GM19467 (cell line): Measurements from ENCODE around the gene COMT.

Experiments used
- ATAC-seq: cut with Tn5 transposase; IDR thresholded peaks from one replicate; pipeline ENCODE4 v1.9.1; 2021; ENCODE audit warnings: mild to moderate bottlenecking, moderate library complexity; ENCODE audit not compliant: unreplicated experiment

Gene COMT

DNA sequence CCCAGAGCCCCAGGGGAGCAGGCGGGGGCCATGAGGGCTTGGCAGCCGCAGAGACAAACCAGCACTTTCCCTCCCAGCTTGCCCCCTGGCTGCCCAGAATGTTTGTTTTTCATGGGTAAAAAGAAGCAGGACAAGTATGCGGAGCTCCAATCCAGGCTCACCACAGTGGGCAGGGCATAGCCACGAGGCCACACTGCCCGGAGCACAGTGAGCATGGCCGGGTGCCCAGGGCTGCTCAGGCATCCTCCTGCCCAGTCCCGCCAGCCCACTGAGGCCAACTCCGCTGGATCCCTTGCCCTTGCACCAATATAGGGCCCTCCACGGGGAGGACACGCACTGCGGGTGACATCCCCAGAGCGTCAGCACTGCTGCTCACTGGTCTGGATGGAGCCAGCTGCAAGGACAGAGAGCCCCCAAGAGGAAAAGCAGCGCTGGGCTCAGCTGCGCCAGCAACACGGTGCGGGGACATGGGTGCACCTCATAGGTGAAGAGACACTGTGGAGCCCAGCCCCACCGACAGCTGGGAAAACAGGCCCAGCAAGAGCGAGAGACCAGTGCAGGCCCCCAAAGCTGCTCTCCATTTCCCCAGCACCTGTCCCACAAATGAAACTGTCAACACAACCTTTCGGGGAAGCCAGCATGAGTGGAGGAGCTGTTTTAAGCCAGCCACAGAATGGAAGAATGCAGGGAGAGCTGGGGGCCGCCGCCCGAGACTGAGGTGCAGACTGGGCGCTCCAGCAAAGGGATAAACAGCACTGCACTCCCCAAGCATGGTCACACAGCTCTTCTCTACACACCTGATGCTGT lies 50.3 kb downstream of the COMT start:
- no peak for ATAC-seq

GRCh38 chr22:19992481-19992911 lies 50.9 kb downstream of the COMT start:
- ATAC-seq: no peak

- ATAC-seq: no peak
Measured at GRCh38 chr22:19992921-19993355, 51.4 kb downstream of the COMT start.

GRCh38 chr22:19993926-19994325 lies 52.4 kb downstream of the COMT start:
- ATAC-seq: no peak

DNA sequence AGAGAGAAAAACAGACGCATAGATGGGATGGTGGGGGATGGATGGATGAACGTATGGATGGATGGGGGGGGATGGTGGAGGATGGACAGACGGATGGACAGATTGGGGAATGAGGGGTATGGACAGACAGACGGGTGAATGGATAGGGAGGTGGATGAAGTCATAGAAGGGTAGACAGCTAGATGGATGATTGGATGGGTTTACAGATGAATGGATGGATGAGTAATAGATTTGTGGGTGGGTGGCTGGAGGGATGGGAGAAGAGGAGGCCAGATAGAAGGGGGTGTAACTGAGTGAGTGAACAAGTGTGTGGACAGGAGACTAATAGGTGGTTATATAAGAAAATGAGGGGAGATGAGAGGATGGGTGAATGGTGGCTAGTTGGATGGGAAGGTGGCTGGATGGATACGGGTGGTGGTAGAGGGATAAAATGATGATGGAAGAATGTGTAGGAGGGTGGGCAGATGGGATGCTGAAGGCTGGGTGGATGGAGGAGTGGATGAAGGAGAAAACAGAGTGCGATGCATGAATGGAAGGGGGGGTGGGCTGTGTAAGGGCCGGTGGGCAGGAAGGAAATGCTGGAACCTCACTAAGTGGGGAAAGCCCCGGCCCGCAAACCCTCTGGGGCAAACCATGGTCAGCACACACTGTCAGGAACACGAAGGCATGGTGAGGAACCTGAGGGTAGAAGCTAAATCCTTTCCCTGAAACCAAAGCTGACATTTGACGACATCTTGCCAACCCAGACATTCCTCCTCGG lies 53.5 kb downstream of the COMT start:
- no peak for ATAC-seq

DNA sequence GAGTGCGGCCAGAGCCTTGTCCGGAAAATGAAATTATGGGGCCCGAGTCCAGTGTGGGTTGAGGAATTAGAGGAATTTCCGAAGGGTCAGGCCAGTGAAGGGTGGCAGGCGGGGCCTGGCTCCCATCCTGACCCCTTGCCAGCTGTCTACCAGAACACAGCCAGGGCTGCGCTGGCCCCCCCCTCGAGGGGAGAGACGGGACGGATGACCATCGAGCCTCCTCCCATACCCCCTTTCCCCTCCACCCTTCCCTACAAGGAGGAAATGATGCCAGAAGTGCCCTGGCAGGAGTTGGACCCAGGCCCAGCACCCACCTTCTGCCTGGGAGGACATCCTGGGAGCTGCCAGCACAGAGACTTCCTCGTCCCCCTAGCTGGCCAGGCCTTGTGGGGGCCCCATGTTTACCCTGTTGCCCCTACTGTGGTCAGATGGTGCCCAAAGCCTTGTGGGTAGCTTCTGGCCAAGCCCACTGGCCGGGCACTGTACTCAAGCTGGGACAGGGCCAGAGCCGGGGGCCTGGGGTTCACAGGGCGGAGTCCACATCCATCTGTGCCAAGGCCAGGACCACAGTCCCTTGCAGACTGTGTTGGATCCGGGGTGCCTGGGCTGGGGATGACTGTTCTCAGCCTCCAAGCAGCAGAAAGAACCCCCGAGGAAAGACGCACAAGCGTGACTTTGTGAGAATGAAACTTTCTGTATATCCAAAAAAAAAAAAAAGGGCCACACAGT lies 54.2 kb downstream of the COMT start:
- ATAC-seq: no peak

- no peak for ATAC-seq
Measured at GRCh38 chr22:19996694-19997384, 55.3 kb downstream of the COMT start.

DNA sequence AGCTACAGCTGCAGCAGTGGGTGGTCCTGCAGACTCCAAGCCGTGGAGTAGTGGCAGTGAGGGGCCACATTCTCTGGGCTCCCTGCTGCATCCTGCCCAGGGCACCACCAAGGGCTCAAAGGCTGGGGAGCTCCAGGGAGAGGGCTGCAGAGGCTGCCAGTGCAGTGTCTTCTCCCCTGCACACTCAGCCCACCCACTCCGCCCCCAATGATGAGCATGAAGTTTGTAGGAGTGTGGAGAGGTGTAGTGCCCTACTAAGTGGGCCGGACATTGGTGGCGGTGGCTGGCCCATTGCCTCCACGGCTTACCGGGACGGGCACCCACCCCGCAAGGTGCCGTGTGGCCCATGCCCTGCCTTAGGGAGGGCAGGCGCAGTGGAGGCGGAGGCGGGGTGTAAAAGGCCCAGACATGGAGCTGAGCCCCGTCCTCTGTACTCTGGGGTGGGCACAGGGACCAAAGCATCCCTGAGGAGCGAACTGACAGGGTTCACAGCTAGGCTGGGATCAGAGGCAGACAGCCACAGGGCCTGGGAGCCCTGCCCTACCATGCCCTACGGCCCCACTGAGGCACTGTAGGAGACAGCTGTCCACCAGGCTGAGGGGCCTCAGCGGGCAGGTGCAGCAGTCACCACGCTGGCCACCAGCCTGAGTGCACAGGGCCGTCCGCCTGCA lies 56.1 kb downstream of the COMT start:
- no peak for ATAC-seq

DNA sequence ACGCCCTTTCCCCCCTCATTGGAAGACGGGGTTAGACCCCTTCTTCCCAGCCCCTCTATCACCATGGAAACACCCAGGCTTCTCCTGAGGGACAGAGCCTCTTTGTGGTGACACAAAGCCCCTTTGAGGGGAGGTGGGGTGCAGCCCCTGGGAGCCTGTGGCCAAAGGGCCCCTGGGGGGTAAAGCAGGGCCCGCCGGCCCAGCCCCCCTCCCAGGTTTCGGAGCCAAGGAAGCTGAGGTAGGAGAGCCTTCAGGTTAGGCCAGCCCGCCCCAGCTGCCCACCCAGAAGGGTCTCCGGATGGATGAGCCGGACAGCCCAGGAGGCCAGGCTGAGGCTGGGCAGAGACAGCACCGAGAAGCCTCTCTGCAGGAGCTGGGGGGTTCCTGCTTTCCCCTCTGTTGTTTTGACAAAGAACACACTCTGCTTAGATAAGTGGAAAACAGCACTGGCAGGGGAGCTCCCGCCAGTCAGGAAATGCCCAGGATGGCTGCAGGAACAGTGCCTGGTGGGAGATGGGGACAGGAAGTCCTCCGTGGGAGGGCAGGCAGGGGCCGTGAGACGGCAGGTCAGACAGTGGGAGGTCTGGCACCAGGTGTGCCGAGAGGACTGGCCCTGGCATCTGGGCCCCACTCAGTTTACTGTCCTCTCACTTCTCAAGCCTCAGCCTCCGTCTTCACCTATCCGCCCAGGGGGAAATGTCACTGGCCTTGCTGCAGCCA lies 56.8 kb downstream of the COMT start:
- no peak for ATAC-seq

GRCh38 chr22:19998991-19999820 lies 57.6 kb downstream of the COMT start:
- no peak for ATAC-seq

DNA sequence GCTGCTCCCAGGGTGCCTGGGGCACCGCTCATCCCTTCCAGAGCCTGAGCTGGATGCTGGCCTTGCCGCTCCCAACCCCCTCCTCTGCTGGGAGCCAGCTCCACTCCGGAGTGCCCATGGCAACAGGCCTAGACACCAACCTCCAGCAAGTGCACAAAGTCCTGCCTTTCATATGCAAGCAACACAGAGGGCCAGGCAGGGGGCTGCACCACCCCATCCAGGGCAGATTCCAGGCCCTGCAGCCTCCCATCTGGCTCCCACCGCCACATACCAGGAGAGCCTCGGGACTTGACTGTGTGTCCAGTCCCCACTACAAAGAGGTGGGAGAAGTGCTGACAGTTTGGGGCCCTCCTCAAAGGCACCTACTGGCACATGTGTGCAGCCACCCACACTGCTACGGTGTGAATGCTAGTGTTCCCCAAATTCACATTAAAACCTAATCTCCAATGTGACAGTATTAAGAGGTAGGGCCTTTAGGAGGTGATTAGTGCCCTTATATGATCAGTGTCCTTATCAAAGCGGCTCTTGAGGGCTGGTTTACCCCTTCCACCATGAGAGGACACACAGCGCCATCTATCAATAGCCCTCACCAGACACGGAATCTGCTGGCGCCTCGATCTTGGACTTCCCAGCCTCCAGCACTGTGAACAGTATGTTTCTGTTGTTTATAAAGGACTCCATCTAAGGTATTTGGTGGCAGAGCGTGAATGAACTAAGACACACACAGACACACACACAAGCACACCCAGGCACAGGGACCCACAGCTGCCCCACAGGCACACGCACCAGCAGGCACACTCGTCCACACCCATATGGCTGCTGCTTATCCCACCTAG lies 58.9 kb downstream of the COMT start:
- no peak for ATAC-seq

DNA sequence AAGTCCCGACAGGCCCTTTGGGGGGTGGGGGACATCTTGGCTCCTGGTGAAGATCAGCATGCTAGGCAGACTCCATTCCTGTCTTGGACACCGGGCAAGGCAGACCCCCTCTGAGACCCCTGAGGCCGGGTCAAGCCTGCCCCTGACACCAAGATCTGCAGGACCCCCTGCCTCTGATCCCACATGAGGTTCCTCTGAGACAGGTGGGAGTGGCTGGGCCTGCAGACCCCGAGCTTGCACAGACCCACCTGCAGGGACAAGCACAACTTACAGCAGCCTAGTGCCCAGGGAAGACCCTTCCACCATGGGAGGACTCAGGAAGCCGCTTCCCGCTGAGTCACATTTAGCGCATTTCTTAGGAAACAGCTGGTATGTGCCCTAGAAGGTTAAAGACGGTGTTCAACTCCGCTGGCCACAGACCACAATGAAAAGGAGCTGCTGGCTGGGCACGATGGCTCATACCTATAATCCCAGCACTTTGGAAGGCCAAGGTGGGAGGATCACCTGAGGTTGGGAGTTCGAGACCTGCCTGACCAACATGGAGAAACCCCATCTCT lies 59.6 kb downstream of the COMT start:
- ATAC-seq: no peak

DNA sequence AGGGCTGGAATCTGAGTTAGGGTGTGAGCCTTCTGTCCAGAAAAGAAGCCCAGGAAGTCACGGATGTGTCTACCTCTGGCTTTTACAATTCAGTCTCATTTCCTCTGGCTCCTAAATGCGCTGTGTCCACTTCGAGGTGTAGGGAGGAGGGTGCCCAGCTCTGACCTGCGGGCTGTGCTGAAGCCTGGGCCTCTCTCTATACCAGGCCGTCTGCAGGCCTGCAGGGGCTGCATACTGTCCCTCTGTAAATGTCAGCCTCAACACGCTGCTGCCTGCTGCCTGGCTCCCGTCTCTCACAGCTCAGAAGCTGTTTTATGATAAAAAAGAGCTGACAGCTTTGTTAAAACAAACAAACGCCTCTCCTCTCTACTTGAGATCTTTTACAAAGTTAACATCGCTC lies 60.6 kb downstream of the COMT start:
- ATAC-seq: no peak

DNA sequence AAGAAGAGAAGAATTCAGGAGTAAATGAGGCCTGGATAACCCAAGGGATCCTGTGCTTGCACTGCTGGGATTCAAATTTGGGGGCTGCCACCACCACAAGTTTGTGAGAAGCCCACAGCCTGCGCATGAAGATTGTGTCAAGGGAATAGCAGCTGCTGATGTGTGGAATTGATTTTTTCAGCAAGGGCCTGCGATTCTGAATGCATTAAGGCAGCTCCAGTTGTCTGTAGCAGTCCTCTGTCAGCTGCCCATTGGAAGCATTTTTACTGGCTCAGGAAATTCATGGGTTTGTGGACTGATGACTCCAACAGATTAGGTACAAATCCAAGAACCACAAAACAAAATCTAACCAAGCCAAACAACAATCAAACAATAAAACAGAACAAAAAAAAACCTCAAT lies 61.1 kb downstream of the COMT start:
- no peak for ATAC-seq

GRCh38 chr22:20003304-20003703 lies 61.7 kb downstream of the COMT start:
- no peak for ATAC-seq

DNA sequence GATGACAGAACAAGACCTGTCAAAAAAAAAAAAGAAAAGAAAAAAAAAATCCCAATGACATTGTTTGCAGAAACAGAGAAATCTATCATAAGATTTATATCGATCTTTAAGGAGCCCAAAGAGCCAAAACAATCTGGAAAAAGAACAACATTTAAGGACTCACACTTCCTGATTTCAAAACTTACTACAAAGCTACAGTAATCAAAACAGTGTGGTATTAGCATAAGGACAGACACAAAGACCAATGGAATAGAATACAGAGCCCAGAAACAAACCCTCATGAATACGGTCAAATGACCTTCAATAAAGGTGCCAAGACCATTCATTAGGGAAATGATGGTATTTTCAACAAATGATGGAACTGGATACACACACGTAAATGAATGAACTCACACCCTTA lies 62.9 kb downstream of the COMT start:
- no peak for ATAC-seq

- ATAC-seq: no peak
Measured at GRCh38 chr22:20008221-20008995, 66.8 kb downstream of the COMT start.
